Measurements from ENCODE around the gene INO80B. TPM values are rescaled to one million over a fixed set of nuclear protein-coding genes. Genes with fewer than 3 reads are reported as not detected.
"Not testable (repeated sequence)": the region's sequence is repeated elsewhere in the genome, so short reads cannot be mapped to it uniquely, and the experiment has no call there.

The INO80B gene
- total RNA-seq = 19.6 TPM
- long read RNA-seq, transcript INO80B-201 (5 exons, 1,261 nt) = major isoform, 5 of 6 reads
- long read RNA-seq, partial matches to known transcripts = 0 of 6 reads
- long read RNA-seq, other reads (novel, unspliced or antisense) = 1 of 6 reads

DNA sequence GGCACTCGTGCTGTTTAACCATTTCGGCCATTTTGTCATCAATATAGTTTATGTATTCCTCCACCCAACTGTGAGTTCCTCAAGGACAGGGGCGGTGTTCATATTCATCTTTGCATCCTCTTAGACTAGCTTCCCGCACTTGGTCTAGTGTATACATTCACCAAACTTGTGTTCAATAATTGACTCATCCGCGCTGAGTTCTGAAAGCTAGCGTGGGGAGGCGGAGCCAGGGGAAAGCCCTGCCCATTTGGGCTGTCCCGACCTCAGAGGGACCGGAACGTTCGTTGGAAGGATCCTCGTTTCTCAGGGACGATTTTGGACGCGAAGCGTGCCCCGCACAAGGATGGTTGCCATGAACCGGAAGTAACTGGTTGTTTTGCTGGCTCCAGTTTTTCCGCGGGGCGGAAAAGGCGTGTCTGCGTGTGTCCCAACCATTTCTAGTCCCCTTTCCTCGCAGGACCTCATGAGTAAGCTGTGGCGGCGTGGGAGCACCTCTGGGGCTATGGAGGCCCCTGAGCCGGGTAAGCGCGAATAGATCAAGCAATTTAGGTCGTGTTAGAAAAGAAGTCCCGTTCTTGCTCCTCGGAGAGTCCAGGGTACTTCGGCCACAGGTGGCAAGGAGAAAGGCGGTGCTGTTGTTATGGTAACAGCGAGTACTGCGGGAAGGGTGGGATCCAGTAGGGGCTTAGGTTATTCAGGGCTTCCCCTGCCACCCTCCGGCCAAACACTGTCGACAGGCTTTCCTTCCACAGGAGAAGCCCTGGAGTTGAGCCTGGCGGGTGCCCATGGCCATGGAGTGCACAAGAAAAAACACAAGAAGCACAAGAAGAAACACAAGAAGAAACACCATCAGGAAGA, at the start of gene INO80B:
TSS of gene INO80B (plus strand) at position 434 of the 858 bp plus-strand sequence. CDS start at position 464, 30 bp downstream.
- peak; percentile 95 for DNase-seq
- peak; percentile 74 for ATAC-seq (ENCODE audit: poor library complexity)
- intact Hi-C loops (cut with DNase I) = no loop called here

DNA sequence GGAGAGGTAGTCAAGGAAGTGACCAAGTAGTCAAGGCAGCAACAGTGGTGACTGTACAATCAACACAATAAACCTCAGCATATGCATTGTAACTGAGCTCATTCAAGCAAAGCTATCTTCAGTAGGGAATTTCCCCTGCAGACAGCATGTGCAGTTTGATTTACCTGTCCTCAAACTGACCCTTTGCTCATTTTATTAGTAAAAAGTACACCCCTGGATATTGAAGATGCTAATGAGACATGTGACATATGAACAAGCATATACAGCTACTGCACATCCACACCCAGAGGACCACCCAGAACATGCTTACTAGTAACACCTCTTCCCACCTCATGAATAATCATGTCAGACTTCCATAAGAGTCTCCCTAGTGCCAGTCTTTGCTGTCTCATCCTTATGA, 48.9 kb upstream of the INO80B start:
- DNase-seq = no peak
- intact Hi-C loops (cut with DNase I) = no loop called here

GRCh38 chr2:74407682-74408081, 47.2 kb upstream of the INO80B start:
- peak; percentile 27 for ATAC-seq (ENCODE audit: poor library complexity)
- intact Hi-C loops (cut with DNase I) = no loop called here
- no peak for DNase-seq

More for the DNA sequence above, 48.9 kb upstream of the INO80B start:
- ATAC-seq (ENCODE audit: poor library complexity) = no peak

DNA sequence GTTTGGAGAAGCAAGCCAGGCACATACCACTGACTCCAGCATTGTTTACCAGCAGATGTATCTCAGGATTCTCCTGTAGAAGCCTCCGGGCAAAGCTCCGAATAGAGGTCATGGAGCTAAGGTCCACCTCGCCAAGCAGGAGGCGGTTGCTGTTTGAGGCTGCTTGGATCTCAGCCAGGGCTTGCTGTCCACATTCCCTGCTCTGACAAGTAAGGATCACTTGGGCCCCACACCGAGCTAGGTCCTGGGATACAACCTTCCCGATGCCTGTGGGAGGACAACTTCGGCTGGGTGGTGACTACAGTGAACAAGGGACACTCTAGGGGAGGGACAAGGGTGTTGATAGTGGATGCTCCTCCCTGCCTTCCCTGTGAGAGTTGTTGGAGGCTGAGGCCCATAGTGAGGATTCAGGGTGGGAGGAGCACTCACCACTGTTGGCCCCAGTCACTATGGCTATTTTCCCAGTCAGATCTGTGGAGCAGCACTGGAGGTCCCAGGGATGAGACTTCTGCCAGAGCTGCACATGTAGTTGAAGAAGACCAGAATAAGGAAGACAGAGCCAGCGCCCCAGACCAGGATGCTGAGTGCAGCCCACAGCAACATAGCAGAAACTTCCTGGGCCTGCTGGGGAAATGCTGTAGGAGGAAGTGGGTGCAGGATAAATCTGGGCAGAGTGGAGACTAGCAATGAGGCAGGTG, 41.7 kb upstream of the INO80B start:
- intact Hi-C loops (cut with DNase I) = no loop called here
- no peak for ATAC-seq (ENCODE audit: poor library complexity)
- DNase-seq = no peak

- ATAC-seq (ENCODE audit: poor library complexity) = peak; percentile 22
- intact Hi-C loops (cut with DNase I) = no loop called here
- no peak for DNase-seq
Observed at GRCh38 chr2:74414441-74414840, 40.4 kb upstream of the INO80B start.

DNA sequence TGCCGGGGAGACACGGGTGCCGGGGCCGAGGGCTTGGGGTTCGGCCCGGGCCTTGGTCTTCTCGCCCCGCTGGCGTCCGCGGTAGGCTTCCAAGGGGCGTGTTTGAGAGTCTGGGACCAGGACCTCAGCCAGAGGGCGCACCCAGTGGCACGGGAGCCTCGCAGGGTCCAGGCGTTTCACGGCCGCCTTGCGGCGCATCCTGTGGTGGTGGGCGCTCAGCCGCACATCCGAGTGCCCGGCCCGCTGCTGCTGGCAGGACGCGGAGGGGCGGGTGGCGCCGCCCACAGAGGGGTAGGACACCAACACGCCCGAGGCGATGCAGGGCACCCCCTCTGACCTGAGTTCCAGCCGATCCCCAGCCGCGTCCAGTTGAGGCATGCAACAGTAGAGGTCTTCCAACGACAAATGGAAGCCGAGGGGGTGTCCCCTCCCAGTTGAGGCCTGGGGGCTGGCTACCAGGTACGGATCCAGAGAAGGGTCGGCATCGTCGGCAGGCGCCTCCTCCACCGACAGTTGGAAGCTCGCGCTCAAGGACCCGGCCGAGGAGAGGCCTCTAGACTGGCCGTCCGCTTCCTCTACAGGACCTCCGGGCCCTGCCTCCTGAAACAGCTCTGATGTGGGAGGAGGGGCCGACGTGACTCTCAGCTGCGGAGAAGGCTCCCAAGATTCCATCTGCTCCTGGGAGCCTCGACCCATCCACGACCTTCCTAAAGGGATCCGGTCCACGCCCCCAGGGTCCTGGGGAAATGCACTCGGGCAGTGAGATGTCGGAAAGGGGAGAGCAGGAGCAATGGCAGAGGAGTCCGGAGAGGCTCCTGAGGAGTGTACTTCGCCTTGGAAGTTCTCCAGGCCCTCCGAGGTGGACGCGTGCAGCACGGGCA, 39.8 kb upstream of the INO80B start:
- intact Hi-C loops (cut with DNase I) = no loop called here
- ATAC-seq (ENCODE audit: poor library complexity) (peak; percentile 81), DNase-seq (peak; percentile 76)

DNA sequence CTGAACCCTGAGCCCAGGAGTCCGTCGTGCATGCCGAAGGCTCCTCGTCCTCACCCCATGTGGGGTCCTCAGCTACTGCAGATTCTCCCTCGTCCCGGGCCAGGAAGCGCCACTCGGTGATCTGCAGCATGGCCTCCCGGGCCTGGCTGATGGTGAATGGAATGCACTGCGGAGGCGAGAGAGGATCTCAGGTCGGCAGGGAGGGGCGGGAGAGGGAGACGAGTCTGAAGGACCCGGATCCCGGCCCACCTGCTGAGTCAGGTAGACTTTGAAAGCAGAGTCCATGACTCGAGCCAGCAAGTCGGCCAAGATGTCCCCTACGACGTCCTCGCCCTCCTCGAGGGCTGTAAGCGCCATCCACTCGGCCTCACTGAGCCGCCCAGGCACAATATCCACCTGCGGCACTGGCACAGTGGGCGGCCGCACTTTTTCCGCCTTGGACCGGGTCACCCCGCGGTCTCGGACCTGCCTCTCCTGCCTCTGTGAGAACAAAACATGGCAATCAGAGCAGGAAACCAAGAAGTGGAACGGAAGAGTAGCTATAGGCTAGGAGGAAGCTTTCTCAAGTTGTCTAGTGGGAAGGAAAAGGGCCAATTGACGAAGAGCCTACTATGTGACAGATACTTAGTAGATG, 39.0 kb upstream of the INO80B start:
- intact Hi-C loops (cut with DNase I) = no loop called here
- DNase-seq (no peak), ATAC-seq (ENCODE audit: poor library complexity) (peak; percentile 2)

DNA sequence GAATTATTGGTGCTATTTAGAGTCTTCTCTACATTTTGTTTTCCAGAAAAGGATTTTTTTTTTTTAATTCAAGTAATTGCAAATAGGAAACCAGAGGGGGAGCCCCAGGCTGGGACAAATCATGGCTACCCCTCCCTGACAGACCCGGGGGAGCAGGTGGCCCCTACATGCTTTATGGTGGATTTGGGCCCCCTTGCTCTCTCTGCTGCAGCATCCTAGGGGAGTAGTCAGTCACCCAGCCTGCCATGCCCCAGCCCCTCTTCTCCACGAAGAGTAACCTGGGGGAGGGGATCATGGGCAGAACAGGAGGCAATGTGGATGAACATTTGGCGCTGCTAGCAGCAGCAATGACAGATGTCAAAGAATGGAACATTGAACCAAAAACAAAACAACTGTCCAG, 38.1 kb upstream of the INO80B start:
- no peak for ATAC-seq (ENCODE audit: poor library complexity)
- intact Hi-C loops (cut with DNase I) = no loop called here
- DNase-seq = no peak

DNA sequence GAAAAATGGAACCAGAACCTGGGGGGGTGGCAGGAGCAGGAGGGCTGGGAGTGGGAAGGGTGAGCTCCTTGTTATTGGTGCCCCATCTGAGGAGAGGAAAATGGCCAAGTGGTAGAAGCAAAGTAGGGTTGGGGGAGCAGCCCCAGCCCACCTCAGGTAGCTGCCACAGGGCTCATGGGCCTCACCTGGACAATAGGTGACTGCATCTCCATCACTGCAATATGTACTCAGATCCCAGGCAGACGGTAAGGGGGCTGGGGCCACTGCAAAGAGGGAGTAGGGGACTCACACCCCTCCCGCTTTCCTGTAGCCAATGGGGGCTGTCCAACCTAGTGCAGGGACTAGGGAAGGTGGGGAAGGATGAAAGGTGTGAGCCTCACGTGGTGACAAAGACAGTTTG, 37.7 kb upstream of the INO80B start:
- DNase-seq = no peak
- no peak for ATAC-seq (ENCODE audit: poor library complexity)
- intact Hi-C loops (cut with DNase I) = no loop called here

- no peak for ATAC-seq (ENCODE audit: poor library complexity)
- intact Hi-C loops (cut with DNase I) = no loop called here
- DNase-seq = no peak
Observed at GRCh38 chr2:74417763-74418162, 37.1 kb upstream of the INO80B start.

- DNase-seq (peak; percentile 84), ATAC-seq (ENCODE audit: poor library complexity) (peak; percentile 37)
- intact Hi-C loops (cut with DNase I) = no loop called here
Observed at GRCh38 chr2:74418312-74418711, 36.6 kb upstream of the INO80B start.

GRCh38 chr2:74419345-74419744, 35.5 kb upstream of the INO80B start:
- intact Hi-C loops (cut with DNase I) = no loop called here
- DNase-seq (no peak), ATAC-seq (ENCODE audit: poor library complexity) (no peak)

DNA sequence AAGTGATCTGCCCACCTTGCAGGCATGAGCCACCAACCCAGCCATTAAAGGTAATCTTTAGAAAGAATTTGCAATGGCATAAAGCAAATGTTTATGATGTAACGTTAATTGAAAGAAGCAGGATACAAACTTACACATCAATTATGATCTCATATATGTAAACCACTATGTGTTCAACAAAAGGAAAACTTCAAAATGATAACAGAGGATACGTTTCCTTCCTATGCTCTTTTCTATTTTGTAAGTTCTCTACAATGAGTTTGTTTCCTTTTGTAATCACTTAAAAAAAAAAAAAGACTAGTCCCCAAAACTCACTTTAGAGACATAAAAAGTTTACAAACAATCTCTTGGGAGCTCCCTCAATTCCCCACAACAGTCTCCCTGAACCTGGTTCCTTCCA, 34.9 kb upstream of the INO80B start:
- DNase-seq (no peak), ATAC-seq (ENCODE audit: poor library complexity) (no peak)
- intact Hi-C loops (cut with DNase I) = no loop called here

- intact Hi-C loops (cut with DNase I); DNase-seq; ATAC-seq (ENCODE audit: poor library complexity): not testable (repeated sequence)
Observed at GRCh38 chr2:74420443-74421103, 34.3 kb upstream of the INO80B start.

DNA sequence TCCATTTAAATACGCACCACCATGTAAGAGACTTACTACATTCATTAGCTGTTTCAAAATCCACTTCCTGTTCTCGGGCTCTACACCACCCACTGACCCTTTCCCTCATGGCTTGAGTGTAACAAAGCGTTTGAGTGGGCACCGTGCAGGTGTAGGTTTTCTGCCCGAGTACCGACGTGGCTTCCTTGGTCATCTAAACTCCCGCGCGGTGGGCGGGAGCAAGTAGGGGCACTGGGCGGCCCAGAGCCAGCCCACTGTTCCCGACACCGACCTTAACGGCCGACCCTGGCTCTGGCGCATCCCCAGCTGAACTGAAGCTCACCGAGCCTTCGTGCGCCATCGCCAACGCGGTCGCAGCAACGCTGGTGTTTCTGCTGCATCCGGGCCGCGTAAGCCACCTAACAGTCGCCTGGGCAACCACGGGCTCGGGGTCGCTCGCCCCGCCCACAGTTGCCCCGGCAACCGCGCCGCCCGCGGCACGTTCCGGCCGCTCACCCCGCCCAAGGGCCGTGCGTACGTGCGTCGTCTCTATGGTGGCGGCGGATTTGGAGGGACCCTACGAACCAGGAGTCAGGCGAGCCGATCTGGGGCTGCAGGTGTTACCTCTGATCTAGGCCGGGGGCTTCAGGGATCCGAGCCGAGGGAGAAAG, 33.5 kb upstream of the INO80B start, which contains the start of the genes C2orf81 and WDR54:
TSS of gene C2orf81 (minus strand) at position 399 of the 650 bp plus-strand sequence. CDS start at position 340, 59 bp downstream.
TSS of gene WDR54 (plus strand) at position 510 of the 650 bp plus-strand sequence. CDS start 424 bp downstream, outside the sequence.
- intact Hi-C loops (cut with DNase I) = no loop called here
- DNase-seq (peak; percentile 93), ATAC-seq (ENCODE audit: poor library complexity) (peak; percentile 93)

DNA sequence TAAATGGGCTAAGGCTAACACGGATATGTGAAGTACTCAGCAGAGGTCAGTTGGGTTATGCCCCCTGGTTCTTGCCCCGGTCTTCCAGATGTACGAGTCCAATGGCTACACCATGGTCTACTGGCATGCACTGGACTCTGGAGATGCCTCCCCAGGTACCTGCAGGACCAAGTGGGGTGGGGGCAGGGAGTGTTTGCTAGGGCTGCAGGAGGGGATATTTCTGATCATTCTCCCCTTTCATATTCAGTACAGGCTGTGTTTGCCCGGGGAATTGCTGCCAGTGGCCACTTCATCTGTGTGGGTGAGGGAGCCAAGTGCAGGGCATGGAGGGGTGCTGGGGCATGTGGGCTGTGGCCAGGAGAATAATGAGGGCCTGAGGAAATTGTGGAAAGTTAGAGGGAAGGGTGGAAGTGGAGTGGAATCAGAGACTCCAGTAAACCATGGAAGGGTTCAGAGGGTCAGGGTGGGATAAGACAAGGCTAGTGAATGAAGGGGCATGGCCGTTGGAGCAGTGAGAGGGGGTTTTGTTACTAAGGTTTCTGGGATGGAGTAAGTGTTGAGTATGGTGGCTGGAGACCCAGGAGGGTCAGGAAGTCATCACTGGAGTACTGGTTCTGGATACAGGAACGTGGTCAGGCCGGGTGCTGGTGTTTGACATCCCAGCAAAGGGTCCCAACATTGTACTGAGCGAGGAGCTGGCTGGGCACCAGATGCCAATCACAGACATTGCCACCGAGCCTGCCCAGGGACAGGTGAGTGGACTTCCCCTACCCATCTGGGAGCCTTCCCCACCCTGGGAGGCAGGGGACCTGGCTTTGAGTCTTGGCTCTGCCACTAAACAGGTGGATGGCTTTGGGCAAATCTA, 31.4 kb upstream of the INO80B start:
- no peak for DNase-seq
- ATAC-seq (ENCODE audit: poor library complexity) = no peak
- intact Hi-C loops (cut with DNase I) = no loop called here

All from Right ventricle myocardium superior (tissue), 1 donor.